OCI-LY3 (cell line): Measurements from ENCODE around the gene CD200R1.
A peak's percentile ranks its signal among the peaks of the same experiment; 100 is the strongest.
"Not testable (repeated sequence)": the region's sequence is repeated elsewhere in the genome, so short reads cannot be mapped to it uniquely, and the experiment has no call there.

Source experiments
- H2AFZ ChIP-seq: fragments of 200-600, 300-600 bp; shearing (Covaris generic); 2 replicates; pipeline ENCODE4 v1.6.0; 2014; ENCODE audit warnings: antibody characterized with exemption, low read depth, low read length
- H3K27ac ChIP-seq: fragments of 200-600, 300-600 bp; sonication (generic); 2 replicates; pipeline ENCODE4 v1.5.1; 2014; ENCODE audit warnings: mild to moderate bottlenecking, low read length, moderate library complexity, mixed read lengths
- H3K27me3 ChIP-seq: fragments of 200-600, 300-600 bp; sonication (generic); 2 replicates; pipeline ENCODE4 v1.6.1; 2014; ENCODE audit warnings: low read depth, low read length, mixed read lengths
- H3K36me3 ChIP-seq: fragments of 200-600, 300-600 bp; sonication (generic); replicated peaks from 2 replicates; pipeline ENCODE3; 2014; ENCODE audit warnings: low read depth, low read length, mixed read lengths
- H3K4me1 ChIP-seq: fragments of 300-600, 200-600 bp; sonication (generic); 2 replicates; pipeline ENCODE4 v1.6.1; 2014; ENCODE audit warnings: low read length, mixed read lengths
- H3K4me2 ChIP-seq: fragments of 200-600, 300-600 bp; sonication (generic); 2 replicates; pipeline ENCODE4 v1.6.1; 2014; ENCODE audit warnings: low read length, mixed read lengths
- H3K4me3 ChIP-seq: fragments of 300-600, 200-600 bp; sonication (generic); 2 replicates; pipeline ENCODE4 v1.5.1; 2014; ENCODE audit warnings: antibody characterized with exemption, mild to moderate bottlenecking, low read length, moderate library complexity
- H3K79me2 ChIP-seq: fragments of 300-600, 200-600 bp; shearing (Covaris generic); 2 replicates; pipeline ENCODE4 v1.6.1; 2014; ENCODE audit warnings: mild to moderate bottlenecking, low read length, mixed read lengths
- H3K9ac ChIP-seq: fragments of 300-600, 200-600 bp; shearing (Covaris generic); 2 replicates; pipeline ENCODE4 v1.6.0; 2014; ENCODE audit warnings: mild to moderate bottlenecking, low read length, moderate library complexity
- H3K9me3 ChIP-seq: fragments of 200-600, 300-600 bp; shearing (Covaris generic); 2 replicates; pipeline ENCODE4 v1.6.1; 2014; ENCODE audit warnings: low read length, mixed read lengths; ENCODE audit not compliant: insufficient read depth
- H4K20me1 ChIP-seq: fragments of 200-600, 300-600 bp; sonication (generic); 2 replicates; pipeline ENCODE4 v1.6.1; 2016; ENCODE audit warnings: low read length, mixed read lengths; ENCODE audit not compliant: insufficient read depth
- CTCF ChIP-seq: fragments of 200-600, 300-600 bp; sonication (generic); IDR thresholded peaks from 2 replicates; pipeline ENCODE4 v1.5.1; 2014; ENCODE audit warnings: antibody characterized with exemption, low read length, low read depth
- EZH2phosphoT487 ChIP-seq: fragments of 200-600 bp; shearing (Covaris generic); IDR thresholded peaks from 2 replicates; pipeline ENCODE4 v1.6.1; 2018; ENCODE audit warnings: antibody characterized with exemption, mixed run types, low read depth

CD200R1 gene

GRCh38 chr3:112931736-112932521 is 43.0 kb downstream of the CD200R1 start:
- peaks cover 28% of the 10 kb centered on the region for H3K79me2 ChIP-seq
- H3K4me1 ChIP-seq: no peaks in the 10 kb centered on the region
- H3K9me3 ChIP-seq: peaks cover 10% of the 10 kb centered on the region
- H3K9ac ChIP-seq: no peak overlapping the region
- no peaks in the 10 kb centered on the region for H3K27me3 ChIP-seq
- TF ChIP-seq EZH2phosphoT487 (no peak), CTCF (no peak)
- H3K27ac ChIP-seq: no peak overlapping the region
- no peak overlapping the region for H3K4me2 ChIP-seq
- no peaks in the 10 kb centered on the region; the same call in 1 of the 2 replicates for H4K20me1 ChIP-seq
- H2AFZ ChIP-seq: no peak overlapping the region
- H3K36me3 ChIP-seq: peaks cover 28% of the 10 kb centered on the region
- H3K4me3 ChIP-seq: no peak overlapping the region

- no peak overlapping the region for H3K4me3 ChIP-seq
- H3K4me1 ChIP-seq: peaks cover 5% of the 10 kb centered on the region
- H3K27ac ChIP-seq: no peak overlapping the region
- no peaks in the 10 kb centered on the region; the same call in 1 of the 2 replicates for H4K20me1 ChIP-seq
- TF ChIP-seq EZH2phosphoT487: no peak
- TF ChIP-seq CTCF: no peak
- no peak overlapping the region for H3K9ac ChIP-seq
- peaks cover 34% of the 10 kb centered on the region for H3K36me3 ChIP-seq
- no peak overlapping the region for H3K4me2 ChIP-seq
- peaks cover 9% of the 10 kb centered on the region for H3K9me3 ChIP-seq
- no peak overlapping the region for H2AFZ ChIP-seq
- no peaks in the 10 kb centered on the region for H3K27me3 ChIP-seq
- H3K79me2 ChIP-seq: peaks cover 28% of the 10 kb centered on the region
Observed at GRCh38 chr3:112930771-112931170, 44.1 kb downstream of the CD200R1 start.

- Histone ChIP-seq H3K4me3 (no peak overlapping the region), H3K27ac (no peak overlapping the region), H3K4me2 (peak overlapping the region; percentile 24; the same call in 1 of the 2 replicates), H2AFZ (no peak overlapping the region), H4K20me1 (no peaks in the 10 kb centered on the region), H3K9me3 (no peaks in the 10 kb centered on the region), H3K4me1 (peaks cover 6% of the 10 kb centered on the region), H3K27me3 (no peaks in the 10 kb centered on the region), H3K79me2 (no peaks in the 10 kb centered on the region), H3K9ac (no peak overlapping the region), H3K36me3 (peaks cover 44% of the 10 kb centered on the region)
- no peak for TF ChIP-seq CTCF
- TF ChIP-seq EZH2phosphoT487: no peak
Observed at GRCh38 chr3:112925969-112926368, 48.9 kb downstream of the CD200R1 start.

- H3K79me2 ChIP-seq: no peaks in the 10 kb centered on the region
- no peak for TF ChIP-seq CTCF
- no peak for TF ChIP-seq EZH2phosphoT487
Observed at GRCh38 chr3:112925560-112925959, 49.3 kb downstream of the CD200R1 start.

GRCh38 chr3:112919541-112919940 is 55.4 kb downstream of the CD200R1 start:
- not testable (repeated sequence) for H3K4me3 ChIP-seq, H3K4me2 ChIP-seq, H3K27ac ChIP-seq, H3K4me1 ChIP-seq, H3K9ac ChIP-seq, H4K20me1 ChIP-seq, H3K27me3 ChIP-seq, H2AFZ ChIP-seq, H3K79me2 ChIP-seq, H3K9me3 ChIP-seq
- H3K36me3 ChIP-seq: peaks cover 20% of the 10 kb centered on the region

More at GRCh38 chr3:112925560-112925959, 49.3 kb downstream of the CD200R1 start:
- peak overlapping the region; percentile 24; the same call in 1 of the 2 replicates for H3K4me2 ChIP-seq
- H3K4me1 ChIP-seq: peaks cover 6% of the 10 kb centered on the region
- no peak overlapping the region for H2AFZ ChIP-seq
- no peaks in the 10 kb centered on the region for H3K27me3 ChIP-seq
- H4K20me1 ChIP-seq: no peaks in the 10 kb centered on the region
- H3K9me3 ChIP-seq: no peaks in the 10 kb centered on the region
- H3K4me3 ChIP-seq: no peak overlapping the region
- no peak overlapping the region for H3K9ac ChIP-seq
- no peak overlapping the region for H3K27ac ChIP-seq
- peaks cover 39% of the 10 kb centered on the region for H3K36me3 ChIP-seq
